Cardiac ventricle fibroblast (primary cell): Measurements from ENCODE around the gene CCL13. TPM values are rescaled to one million over a fixed set of nuclear protein-coding genes. Genes with fewer than 3 reads are reported as not detected.

ENCODE experiments used
- total RNA-seq: library from RNA; depleted of rRNA; stranded (reverse); fragments of >200 nt; gene quantifications from 2 replicates; pipeline ENCODE4 v1.2.3, GENCODE V29; 2015

The CCL13 gene
- total RNA-seq: 4.1 TPM in 2 replicates

GRCh38 chr17:34356194-34356593, at the start of gene CCL13:
CCL13 (plus strand) TSS chr17:34356480; CDS start chr17:34356527, 47 bp downstream.

DNA sequence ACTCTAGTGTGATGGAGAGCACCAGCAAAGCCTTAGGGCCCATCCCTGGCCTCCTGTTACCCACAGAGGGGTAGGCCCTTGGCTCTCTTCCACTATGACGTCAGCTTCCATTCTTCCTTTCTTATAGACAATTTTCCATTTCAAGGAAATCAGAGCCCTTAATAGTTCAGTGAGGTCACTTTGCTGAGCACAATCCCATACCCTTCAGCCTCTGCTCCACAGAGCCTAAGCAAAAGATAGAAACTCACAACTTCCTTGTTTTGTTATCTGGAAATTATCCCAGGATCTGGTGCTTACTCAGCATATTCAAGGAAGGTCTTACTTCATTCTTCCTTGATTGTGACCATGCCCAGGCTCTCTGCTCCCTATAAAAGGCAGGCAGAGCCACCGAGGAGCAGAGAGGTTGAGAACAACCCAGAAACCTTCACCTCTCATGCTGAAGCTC, 37.2 kb upstream of the CCL13 start, which contains the start of gene CCL8:
Gene CCL8 (plus strand): TSS at position 397 of the 445 bp plus-strand sequence. CDS start 67 bp downstream, outside the sequence.

GRCh38 chr17:34363183-34363661, 6.9 kb downstream of the CCL13 start, which contains the start of gene CCL1:
CCL1 (minus strand) TSS chr17:34363233; CDS start chr17:34363161, 72 bp downstream.

Other genes with a start within 250 kb of the CCL13 start
- gene CCL2, start 101.2 kb upstream of the CCL13 start, total RNA-seq: 161 and 167 TPM in 2 replicates
- 1.5 and 1.6 TPM in 2 replicates for gene CCL7, start 86.3 kb upstream of the CCL13 start, total RNA-seq
- gene CCL11, start 70.7 kb upstream of the CCL13 start, total RNA-seq: 1.8 and 2.2 TPM in 2 replicates
- gene CCL8, start 37.0 kb upstream of the CCL13 start, total RNA-seq: 0.19 and 1.2 TPM in 2 replicates
- not detected in 2 replicates for gene CCL1, start 6.8 kb downstream of the CCL13 start, total RNA-seq
- not detected in 2 replicates for gene TMEM132E, start 223.1 kb downstream of the CCL13 start, total RNA-seq